Measurements from ENCODE around the gene ACVR2B. TPM values are rescaled to one million over a fixed set of nuclear protein-coding genes. Genes with fewer than 3 reads are reported as not detected.

ACVR2B gene
- total and polyA plus RNA-seq, 10 of the 15 experiments (the other 5 are each of a cell fraction or from before 2014, with no cell fraction given), result 0.27 to 2.9 (median 1.0) TPM

- H3K4me1 ChIP-seq (ENCODE audit: control insufficient read depth, insufficient read depth, low read length), result no peaks in the 10 kb centered on the region
- H3K4me3 ChIP-seq, result no peak overlapping the region
- H3K79me2 ChIP-seq (ENCODE audit: control insufficient read depth, insufficient read depth, low read length), result no peaks in the 10 kb centered on the region
- no peak for TF ChIP-seq MEF2B (IDR thresholded peaks at IDR 0.05; ENCODE audit: partially characterized antibody, poor library complexity, severe bottlenecking)
- no peak for TF ChIP-seq E4F1 (IDR thresholded peaks at IDR 0.05; ENCODE audit: borderline replicate concordance, partially characterized antibody)
- TF ChIP-seq KAT2A (conservative IDR thresholded peaks at IDR 0.05; ENCODE audit: control insufficient read depth, low read depth, low read length), result no peak
- no peak for TF ChIP-seq MAX (IDR thresholded peaks at IDR 0.05; ENCODE audit: low read depth, low read length)
- no peak for TF ChIP-seq MEF2A (IDR thresholded peaks at IDR 0.05; ENCODE audit: insufficient read depth, low read depth, low read length)
- TF ChIP-seq SMARCA5 (IDR thresholded peaks at IDR 0.05), result no peak
- no peak for TF ChIP-seq ZNF207 (IDR thresholded peaks at IDR 0.05; ENCODE audit: borderline replicate concordance)
- no peak for TF ChIP-seq NFYB (IDR thresholded peaks at IDR 0.05; ENCODE audit: insufficient read depth, low read depth, low read length)
- TF ChIP-seq PAX5 (IDR thresholded peaks at IDR 0.05; ENCODE audit: borderline replicate concordance, low read depth, low read length), result no peak
- no peaks in the 10 kb centered on the region for H3K36me3 ChIP-seq (ENCODE audit: control insufficient read depth in 2 of 2, insufficient read depth in 2 of 2, low read length in 1 of 2)
- peaks cover 2% of the 10 kb centered on the region; the same call in 2 of the 3 replicates for H3K9me3 ChIP-seq (replicated peaks; ENCODE audit: control insufficient read depth, insufficient read depth, low read length)
- BruUV-seq (replicated peaks), result no TSS peak
- no peaks in the 10 kb centered on the region for H3K27me3 ChIP-seq (replicated peaks in 1 of 2; ENCODE audit: control insufficient read depth in 2 of 2, insufficient read depth in 2 of 2, low read length in 1 of 2)
- ATAC-seq, result no peak
- H4K20me1 ChIP-seq (ENCODE audit: control insufficient read depth, insufficient read depth), result no peaks in the 10 kb centered on the region
- CTCF ChIA-PET, result interaction anchor here (3.1 kb wide), 1 partner anchor 9 kb away, joined by 21 read pairs; no protein-coding TSS in a partner anchor
- intact Hi-C loops (cut with micrococcal nuclease; ENCODE audit: unreplicated experiment), result no loop called here
- no peak for DNase-seq (ENCODE audit: low read depth, low spot score)
- FAIRE-seq, result no peak
- RAD21 ChIA-PET (ENCODE audit: unreplicated experiment), result no interaction called here
- no peak overlapping the region for H3K9ac ChIP-seq (ENCODE audit: control insufficient read depth, insufficient read depth, low read length)
- no peak overlapping the region for H2AFZ ChIP-seq (ENCODE audit: control insufficient read depth, low read depth, low read length)
- in situ Hi-C loops (cut with MboI), result no loop called here
- H3K27ac ChIP-seq (ENCODE audit: control insufficient read depth, insufficient read depth), result no peak overlapping the region
- 63% methylated on average over 3 of the region's 3 CpGs for WGBS (ENCODE audit: insufficient coverage, insufficient replicate concordance, low lambda C conversion rate, missing lambda C conversion rate)
- POLR2A ChIA-PET, result no interaction called here
- SMC1A ChIA-PET (ENCODE audit: uncharacterized antibody, unreplicated experiment), result interaction anchor here (1.6 kb wide), 1 partner anchor 334 kb away, joined by 3 read pairs; the partner anchor contains the start of gene ACAA1
- H3K4me2 ChIP-seq (ENCODE audit: control insufficient read depth, insufficient read depth), result no peak overlapping the region
Measured at GRCh38 chr3:38471260-38471857, 17.7 kb downstream of the ACVR2B start.
